Measurements from ENCODE around the gene CDC16. TPM values are rescaled to one million over a fixed set of nuclear protein-coding genes. Genes with fewer than 3 reads are reported as not detected.

The CDC16 gene
- total and polyA plus RNA-seq, 2 of the 8 experiments (the other 6 are each of a cell fraction or from before 2014, with no cell fraction given): 42.5 to 83.4 TPM

DNA sequence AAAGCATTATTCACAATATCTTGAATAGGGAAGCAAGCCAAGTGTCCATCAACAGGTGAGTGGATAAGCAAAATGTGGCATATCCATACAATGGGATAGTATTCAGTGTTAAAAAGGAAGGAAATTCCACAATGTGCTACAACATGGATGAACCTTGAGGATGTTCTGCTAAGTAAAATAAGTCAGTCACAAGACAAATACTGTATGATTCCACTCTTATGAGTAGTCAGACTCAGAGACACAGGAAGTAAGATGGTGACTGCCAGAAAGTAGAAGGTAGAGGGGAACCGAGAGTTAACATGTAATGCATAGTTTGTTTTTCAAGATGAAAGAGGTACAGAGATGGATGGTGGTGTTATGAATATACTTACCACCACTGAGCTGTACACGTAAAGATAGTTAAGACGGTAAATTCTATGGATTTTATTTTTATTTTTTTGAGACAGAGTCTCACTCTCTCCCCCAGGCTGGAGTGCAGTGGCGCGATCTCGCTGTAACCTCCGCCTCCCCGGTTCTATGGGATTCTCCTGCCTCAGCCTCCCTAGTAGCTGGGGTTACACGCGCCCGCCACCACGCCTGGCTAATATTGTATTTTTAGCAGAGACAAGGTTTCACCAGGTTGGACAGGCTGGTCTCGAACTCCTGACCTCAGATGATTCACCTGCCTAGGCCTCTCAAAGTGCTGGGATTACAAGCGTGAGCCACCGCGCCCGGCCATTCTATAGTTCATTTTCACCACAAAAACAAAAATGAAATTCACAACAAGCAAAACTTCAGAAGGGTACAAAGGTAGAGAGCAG, 78.6 kb downstream of the CDC16 start (continued):
- TF ChIP-seq CREB1 (IDR thresholded peaks at IDR 0.05) (no peak), SP2 (IDR thresholded peaks at IDR 0.05; ENCODE audit: low read length) (no peak), HDAC2 (IDR thresholded peaks at IDR 0.05; ENCODE audit: borderline replicate concordance in 1 of 2, low read depth in 2 of 2, low read length in 2 of 2) (no peak), CHD1 (IDR thresholded peaks at IDR 0.05; ENCODE audit: low read depth, low read length) (no peak), JUND (IDR thresholded peaks at IDR 0.05; ENCODE audit: low read length) (no peak)
